SK-N-SH treated with all-trans-retinoic acid at 6 μM for 48 hours (cell line): ENCODE measurements around the gene ORC3.

ENCODE experiments used
- CREB5 ChIP-seq: fragments of 250-450 bp; sonication (Bioruptor Pico); IDR thresholded peaks from 2 replicates; pipeline ENCODE4 v1.5.1; 2020; ENCODE audit warnings: low read depth, mild to moderate bottlenecking, moderate library complexity
- CSDC2 ChIP-seq: fragments of 250-450 bp; sonication (Bioruptor Pico); IDR thresholded peaks from 2 replicates; pipeline ENCODE4 v1.5.0; 2020; ENCODE audit warnings: mild to moderate bottlenecking, moderate library complexity
- PATZ1 ChIP-seq: fragments of 250-450 bp; sonication (Bioruptor Pico); IDR thresholded peaks from 2 replicates; pipeline ENCODE4 v1.8.0; 2020; ENCODE audit warnings: mild to moderate bottlenecking, moderate library complexity, borderline replicate concordance
- POU6F1 ChIP-seq: fragments of 250-450 bp; sonication (Bioruptor Pico); IDR thresholded peaks from 2 replicates; pipeline ENCODE4 v1.8.0; 2021; ENCODE audit warnings: low read depth, mild to moderate bottlenecking, moderate library complexity, borderline replicate concordance
- RARB ChIP-seq: fragments of 250-450 bp; sonication (Bioruptor Pico); IDR thresholded peaks from 2 replicates; pipeline ENCODE4 v1.8.0; 2021; ENCODE audit warnings: mild to moderate bottlenecking, moderate library complexity
- SNAI2 ChIP-seq: fragments of 250-450 bp; sonication (Bioruptor Pico); IDR thresholded peaks from 2 replicates; pipeline ENCODE4 v1.5.0; 2020; ENCODE audit warnings: mild to moderate bottlenecking, moderate library complexity

GRCh38 chr6:87645080-87645479 is 55.1 kb downstream of the ORC3 start:
- TF ChIP-seq CSDC2 (CRISPR knock-in tag) (no peak), POU6F1 (CRISPR knock-in tag) (no peak), CREB5 (CRISPR knock-in tag) (no peak), SNAI2 (CRISPR knock-in tag) (no peak), PATZ1 (no peak), RARB (CRISPR knock-in tag) (no peak)
